Lung (tissue), 12 donors: ENCODE results near the gene DCUN1D5. TPM values are rescaled to one million over a fixed set of nuclear protein-coding genes. Genes with fewer than 3 reads are reported as not detected.

Source experiments
- ATAC-seq: fragments of 200-7000 bp; cut with Tn5 transposase; one replicate; pipeline ENCODE4 v1.9.1; 2020; ENCODE audit warnings: moderate number of reproducible peaks; ENCODE audit not compliant: insufficient read depth, low FRiP score
- DNase-seq, 3 donors: peaks; one replicate each; pipeline ENCODE4 v3.0.0-alpha.2; 2013 to 2017
- H3K27ac ChIP-seq, 2 donors: one replicate each; pipeline ENCODE4 v1.5.1; 2013; ENCODE audit warnings: mild to moderate bottlenecking in 2 of 2, moderate library complexity in 2 of 2, control low read depth in 1 of 2, inconsistent platforms in 1 of 2, low read depth in 1 of 2, low read length in 1 of 2
- H3K27me3 ChIP-seq, 3 donors: one replicate each; pipeline ENCODE4 v1.5.1; 2013; ENCODE audit warnings: low read length in 2 of 3; ENCODE audit not compliant: control insufficient read depth in 3 of 3, insufficient read depth in 3 of 3
- H3K36me3 ChIP-seq, 4 donors: one replicate each; pipeline ENCODE4 v1.5.1; 2013; ENCODE audit warnings: low read length in 4 of 4, mild to moderate bottlenecking in 1 of 4, moderate library complexity in 1 of 4; ENCODE audit not compliant: control insufficient read depth in 4 of 4, insufficient read depth in 4 of 4
- H3K4me1 ChIP-seq, 5 donors: one replicate each; pipeline ENCODE4 v1.5.1; 2013; ENCODE audit warnings: low read length in 5 of 5, mild to moderate bottlenecking in 2 of 5, moderate library complexity in 1 of 5; ENCODE audit not compliant: control insufficient read depth in 5 of 5, insufficient read depth in 5 of 5
- H3K4me3 ChIP-seq: one replicate; pipeline ENCODE4 v1.5.1; 2013; ENCODE audit warnings: mild to moderate bottlenecking, control low read depth, moderate library complexity
- H3K9ac ChIP-seq, 2 donors: one replicate each; pipeline ENCODE4 v1.5.1; 2013; ENCODE audit warnings: low read length in 2 of 2, control low read depth in 1 of 2; ENCODE audit not compliant: insufficient read depth in 1 of 2
- H3K9me3 ChIP-seq, 4 donors: one replicate each; pipeline ENCODE4 v1.5.1; 2013; ENCODE audit warnings: low read length in 3 of 4, mild to moderate bottlenecking in 1 of 4, moderate library complexity in 1 of 4; ENCODE audit not compliant: control insufficient read depth in 4 of 4, insufficient read depth in 3 of 4
- WGBS, 2 donors: extraction: QIAGEN DNeasy Blood & Tissue Kit; methylation state at CpG; one replicate each; pipeline ENCODE4 v1.1.7; 2013; 5-methylcytosine and 5-hydroxymethylcytosine counted together
- polyA plus RNA-seq, 2 donors: library from polyadenylated mRNA; stranded (reverse); fragments of 200-250 nt; gene quantifications; one replicate each; pipeline ENCODE4 v1.2.1, GENCODE V29; 2013
- total RNA-seq, 2 donors: library from RNA; depleted of rRNA in 1 of 2; stranded (reverse); fragments of >200 nt in 1 of 2; gene quantifications; one replicate each; pipeline ENCODE4 v1.2.1, GENCODE V29; 2014 to 2021
- TF ChIP-seq, protein P1 (sequence below): IDR thresholded peaks from 2 replicates; pipeline ENCODE4 v1.5.1; 2012; ENCODE audit warnings: mild to moderate bottlenecking; ENCODE audit errors: control extremely low read depth, extremely low read depth
- donor health status: control.
- donor health status: control.
- donor health status: Bipolar disorder and iron deficiency.
- donor health status: healthy.
- donor health status: DM: yes; HTN: yes; CAD: no.

DCUN1D5 gene
- total and polyA plus RNA-seq, 4 donors = 12.4 to 28.8 (median 24.7) TPM

DNA sequence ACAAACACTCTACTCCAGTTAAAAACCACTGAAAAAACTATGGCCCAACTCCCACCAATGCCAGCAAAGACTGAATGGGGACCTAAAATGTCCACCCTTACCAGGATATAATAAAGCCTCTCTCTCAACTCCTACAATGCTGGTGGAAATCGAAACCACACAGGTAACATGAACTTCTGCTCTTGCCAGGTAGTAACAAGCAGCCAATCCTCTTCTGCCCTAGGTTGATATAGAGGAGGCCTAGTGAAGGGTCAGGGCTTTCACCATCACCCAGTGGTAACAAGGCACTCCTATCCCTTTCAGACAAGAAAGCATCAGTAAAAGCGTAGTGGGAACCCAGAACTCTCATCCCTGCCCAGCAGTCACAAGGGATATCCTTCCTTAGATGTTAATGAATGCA is 22.6 kb downstream of the DCUN1D5 start:
- no peaks in the 10 kb centered on the region for H3K27me3 ChIP-seq
- no peak overlapping the region for H3K27ac ChIP-seq
- H3K4me3 ChIP-seq = no peak overlapping the region
- H3K36me3 ChIP-seq = peaks cover 0 to 16% (median 5%) of the 10 kb centered on the region in 4 donors
- ATAC-seq = no peak
- TF ChIP-seq, protein P1, sequence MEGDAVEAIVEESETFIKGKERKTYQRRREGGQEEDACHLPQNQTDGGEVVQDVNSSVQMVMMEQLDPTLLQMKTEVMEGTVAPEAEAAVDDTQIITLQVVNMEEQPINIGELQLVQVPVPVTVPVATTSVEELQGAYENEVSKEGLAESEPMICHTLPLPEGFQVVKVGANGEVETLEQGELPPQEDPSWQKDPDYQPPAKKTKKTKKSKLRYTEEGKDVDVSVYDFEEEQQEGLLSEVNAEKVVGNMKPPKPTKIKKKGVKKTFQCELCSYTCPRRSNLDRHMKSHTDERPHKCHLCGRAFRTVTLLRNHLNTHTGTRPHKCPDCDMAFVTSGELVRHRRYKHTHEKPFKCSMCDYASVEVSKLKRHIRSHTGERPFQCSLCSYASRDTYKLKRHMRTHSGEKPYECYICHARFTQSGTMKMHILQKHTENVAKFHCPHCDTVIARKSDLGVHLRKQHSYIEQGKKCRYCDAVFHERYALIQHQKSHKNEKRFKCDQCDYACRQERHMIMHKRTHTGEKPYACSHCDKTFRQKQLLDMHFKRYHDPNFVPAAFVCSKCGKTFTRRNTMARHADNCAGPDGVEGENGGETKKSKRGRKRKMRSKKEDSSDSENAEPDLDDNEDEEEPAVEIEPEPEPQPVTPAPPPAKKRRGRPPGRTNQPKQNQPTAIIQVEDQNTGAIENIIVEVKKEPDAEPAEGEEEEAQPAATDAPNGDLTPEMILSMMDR = no peak
- DNase-seq = no peak
- H3K9ac ChIP-seq = no peak overlapping the region
- H3K4me1 ChIP-seq = peaks cover 0 to 4% (median 0%) of the 10 kb centered on the region in 5 donors
- 98% methylated on average over 2 of the region's 2 CpGs for WGBS, 2 donors
- H3K9me3 ChIP-seq = peaks cover 0 to 2% (median 0%) of the 10 kb centered on the region in 4 donors

DNA sequence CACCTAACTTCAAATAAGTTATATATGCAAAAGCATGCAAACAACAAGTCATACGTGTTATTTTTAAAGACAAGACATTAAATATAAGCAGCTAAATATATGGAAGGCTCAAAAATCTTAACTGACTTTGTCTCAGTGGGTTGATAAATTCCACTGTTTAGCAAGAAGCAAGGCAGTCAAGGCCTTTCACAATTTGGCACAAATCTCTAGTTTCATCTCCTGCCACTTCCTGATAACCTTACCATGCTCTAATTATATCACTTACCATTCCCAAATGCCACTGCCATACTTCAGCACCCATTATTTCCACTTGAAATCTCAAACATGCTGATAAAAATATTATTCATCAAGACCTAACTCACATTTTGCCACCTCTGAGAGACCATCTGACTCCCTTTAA is 24.8 kb downstream of the DCUN1D5 start:
- peaks cover 0 to 4% (median 0%) of the 10 kb centered on the region in 5 donors for H3K4me1 ChIP-seq
- H3K9me3 ChIP-seq = peaks cover 0 to 2% (median 0%) of the 10 kb centered on the region in 4 donors
- TF ChIP-seq, protein P1 = no peak
- no peaks in the 10 kb centered on the region for H3K27me3 ChIP-seq
- H3K9ac ChIP-seq = no peak overlapping the region
- WGBS, 2 donors = 90% methylated on average over 1 of the region's 1 CpG
- H3K4me3 ChIP-seq = no peak overlapping the region
- no peak overlapping the region for H3K27ac ChIP-seq
- peaks cover 0 to 21% (median 13%) of the 10 kb centered on the region in 4 donors for H3K36me3 ChIP-seq
- no peak for DNase-seq
- no peak for ATAC-seq

DNA sequence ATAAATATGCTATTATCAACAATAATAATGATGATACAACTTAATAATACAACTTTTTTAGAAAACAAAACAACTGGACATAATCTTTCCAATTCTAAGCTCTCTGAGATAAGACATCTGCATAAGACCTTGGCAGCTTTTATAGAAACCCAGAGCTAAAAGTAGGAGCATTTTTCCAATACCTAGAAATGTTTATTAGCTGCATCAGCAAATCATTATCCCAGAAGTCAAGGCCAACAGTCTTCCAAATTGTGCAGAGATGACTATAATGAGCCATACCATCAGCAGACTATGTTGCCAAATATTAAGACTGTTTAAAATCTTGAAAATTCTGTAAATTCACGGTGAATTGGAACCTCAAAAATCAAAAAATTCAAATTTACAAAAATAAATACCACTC is 30.3 kb downstream of the DCUN1D5 start:
- Histone ChIP-seq H3K27ac (no peak overlapping the region), H3K4me3 (no peak overlapping the region), H3K36me3 (peaks cover 2 to 16% (median 14%) of the 10 kb centered on the region in 4 donors), H3K9ac (no peak overlapping the region), H3K4me1 (no peaks in the 10 kb centered on the region), H3K27me3 (no peaks in the 10 kb centered on the region), H3K9me3 (no peaks in the 10 kb centered on the region)
- TF ChIP-seq, protein P1 = no peak
- ATAC-seq = no peak
- 98 to 100% methylated on average over 1 of the region's 1 CpG for WGBS, 2 donors
- no peak for DNase-seq
